A549 (cell line): ENCODE data around the gene P2RX6. TPM values are rescaled to one million over a fixed set of nuclear protein-coding genes. Genes with fewer than 3 reads are reported as not detected.

Experiments used
- ATAC-seq, 2 experiments: fragments of 200-7000 bp in 1 of 2; fragments of >200 bp in 1 of 2; cut with Nextera tagmentation in 1 of 2; cut with Tn5 transposase in 1 of 2; 3 replicates each; pipeline versions ENCODE4 v1.8.0 to v1.9.1; 2018 to 2020; ENCODE audit warnings: mild to moderate bottlenecking in 1 of 2, moderate library complexity in 1 of 2
- CTCF ChIA-PET: fragments of 300-600 bp; sonication (Branson Sonifier 250); formaldehyde crosslinking; extraction: SDS; loops from one replicate; lab custom pipeline; 2021; ENCODE audit warnings: antibody characterized with exemption, inconsistent platforms; lab: Yijun Ruan, JAX
- POLR2A ChIA-PET: fragments of 350-600 bp; formaldehyde crosslinking; extraction: SDS; loops from one replicate; lab custom pipeline; 2021; ENCODE audit warnings: antibody characterized with exemption, inconsistent platforms; lab: Yijun Ruan, JAX
- DNase-seq, 2 experiments: peaks; one replicate each; pipeline versions ENCODE4 v3.0.0 to v3.0.0-alpha.2; 2011 to 2016; ENCODE audit warnings: low read depth in 1 of 2, low spot score in 1 of 2
- FAIRE-seq: peaks from 2 replicates; lab custom pipeline; 2011; peaks lifted over from hg19 to GRCh38; lab: Jason Lieb, UNC
- H3K27ac ChIP-seq, 2 experiments: fragments of >200 bp; sonication (Bioruptor Twin); formaldehyde crosslinking; 3 replicates each; pipeline ENCODE4 v1.5.1; 2016 to 2017
- H3K4me1 ChIP-seq: fragments of >200 bp; sonication (Bioruptor Twin); formaldehyde crosslinking; 3 replicates; pipeline ENCODE4 v1.6.1; 2016
- H3K4me2 ChIP-seq: fragments of >200 bp; sonication (Bioruptor Twin); formaldehyde crosslinking; 3 replicates; pipeline ENCODE4 v1.6.1; 2016
- H3K4me3 ChIP-seq: fragments of >200 bp; sonication (Bioruptor Twin); formaldehyde crosslinking; 3 replicates; pipeline ENCODE4 v1.5.1; 2016
- H3K9me3 ChIP-seq: fragments of >200 bp; sonication (Bioruptor Twin); formaldehyde crosslinking; 3 replicates; pipeline ENCODE4 v1.6.1; 2016
- BHLHE40 ChIP-seq: IDR thresholded peaks from 2 replicates; pipeline ENCODE4 v1.6.1; 2012; ENCODE audit warnings: low read depth, low read length, inconsistent platforms
- CEBPB ChIP-seq, 2 experiments: fragments of >200 bp in 1 of 2; sonication (Bioruptor Twin) in 1 of 2; formaldehyde crosslinking in 1 of 2; IDR thresholded peaks; 2 replicates each; pipeline ENCODE4 v1.6.1; 2012 to 2016
- E2F6 ChIP-seq: IDR thresholded peaks from 2 replicates; pipeline ENCODE4 v1.6.1; 2012; ENCODE audit warnings: low read depth, borderline replicate concordance
- EHF ChIP-seq: fragments of 250-450 bp; sonication (Bioruptor Pico); IDR thresholded peaks from 2 replicates; pipeline ENCODE4 v1.5.0; 2020; ENCODE audit warnings: mild to moderate bottlenecking
- EHMT2 ChIP-seq: fragments of 200-600 bp; sonication (generic); IDR thresholded peaks from 2 replicates; pipeline ENCODE4 v1.6.1; 2016; ENCODE audit warnings: antibody characterized with exemption, low read depth, mild to moderate bottlenecking, moderate library complexity
- EP300 ChIP-seq, 2 experiments: fragments of >200 bp; sonication (Bioruptor Twin); formaldehyde crosslinking; IDR thresholded peaks; 2 replicates in 1 of 2; 3 replicates in 1 of 2; pipeline ENCODE4 v1.6.1; 2016 to 2017
- HEYL ChIP-seq: fragments of 250-450 bp; sonication (Bioruptor Pico); IDR thresholded peaks from 2 replicates; pipeline ENCODE4 v1.8.0; 2021; ENCODE audit warnings: mild to moderate bottlenecking, moderate library complexity
- HOXB13 ChIP-seq: fragments of 250-450 bp; sonication (Bioruptor Pico); IDR thresholded peaks from 2 replicates; pipeline ENCODE4 v1.5.0; 2020; ENCODE audit warnings: low read depth, mild to moderate bottlenecking, moderate library complexity
- JUN ChIP-seq, 2 experiments: fragments of >200 bp; sonication (Bioruptor Twin); formaldehyde crosslinking; IDR thresholded peaks; 2 replicates in 1 of 2; 3 replicates in 1 of 2; pipeline ENCODE4 v1.6.1; 2016 to 2017
- KDM5A ChIP-seq: fragments of 200-600 bp; sonication (generic); IDR thresholded peaks from 2 replicates; pipeline ENCODE4 v1.6.1; 2016; ENCODE audit warnings: antibody characterized with exemption, mild to moderate bottlenecking
- MAFK ChIP-seq: fragments of 450-650 bp; IDR thresholded peaks from 2 replicates; pipeline ENCODE4 v1.6.1; 2014; ENCODE audit not compliant: partially characterized antibody
- NFE2L2 ChIP-seq: fragments of 150-350 bp; conservative IDR thresholded peaks from 2 replicates; pipeline ENCODE4 v1.6.1; 2014; ENCODE audit warnings: low read length
- PHF8 ChIP-seq: fragments of 200-600 bp; sonication (generic); IDR thresholded peaks from 2 replicates; pipeline ENCODE4 v1.6.1; 2016; ENCODE audit warnings: low read depth, mild to moderate bottlenecking, antibody characterized with exemption, moderate library complexity, borderline replicate concordance
- POLR2A ChIP-seq: IDR thresholded peaks from 2 replicates; pipeline ENCODE4 v1.6.1; 2012; ENCODE audit warnings: mild to moderate bottlenecking, low read length
- RARB ChIP-seq: fragments of 250-450 bp; sonication (Bioruptor Pico); IDR thresholded peaks from 2 replicates; pipeline ENCODE4 v1.8.0; 2021; ENCODE audit warnings: mild to moderate bottlenecking, moderate library complexity
- REST ChIP-seq: fragments of 200-600 bp; sonication (generic); IDR thresholded peaks from 2 replicates; pipeline ENCODE4 v1.6.1; 2016; ENCODE audit warnings: antibody characterized with exemption, mild to moderate bottlenecking, moderate library complexity
- ZC3H11A ChIP-seq: fragments of 450-650 bp; IDR thresholded peaks from 2 replicates; pipeline ENCODE4 v1.6.1; 2014; ENCODE audit warnings: antibody characterized with exemption, mild to moderate bottlenecking
- ZNF302 ChIP-seq: fragments of 250-450 bp; sonication (Bioruptor Pico); IDR thresholded peaks from 2 replicates; pipeline ENCODE4 v1.9.0; 2021; ENCODE audit warnings: inconsistent platforms, mild to moderate bottlenecking, moderate library complexity
- WGBS: methylation state at CpG from one replicate; pipeline ENCODE4 v1.1.6; 2017; ENCODE audit errors: missing lambda C conversion rate; 5-methylcytosine and 5-hydroxymethylcytosine counted together
- polyA plus RNA-seq, 4 experiments: library from polyadenylated mRNA; depleted of rRNA in 3 of 4; stranded (reverse); fragments of >200 nt; fragmentation: RNase III in 1 of 4; extraction: RNeasy Plus Mini Kit Qiagen cat#74134 plus additional on column Dnase treatment in 1 of 4; gene quantifications; 2 replicates in 3 of 4; 3 replicates in 1 of 4; pipeline ENCODE4 v1.2.3, GENCODE V29; 2011 to 2017
- TF ChIP-seq, protein P1 (sequence below): fragments of 250-450 bp; sonication (Bioruptor Pico); IDR thresholded peaks from 2 replicates; pipeline ENCODE4 v1.5.0; 2021; ENCODE audit warnings: mild to moderate bottlenecking, moderate library complexity, borderline replicate concordance
- TF ChIP-seq, protein P2 (sequence below): fragments of 150-350 bp; IDR thresholded peaks from 2 replicates; pipeline ENCODE4 v1.6.1; 2014; ENCODE audit warnings: low read depth, mild to moderate bottlenecking, low read length
- TF ChIP-seq, protein P3 (sequence below): fragments of >200 bp; sonication (Bioruptor Twin); formaldehyde crosslinking; IDR thresholded peaks from 3 replicates; pipeline ENCODE4 v1.6.1; 2016
- TF ChIP-seq, protein P4 (sequence below): fragments of >200 bp; sonication (Bioruptor Twin); formaldehyde crosslinking; IDR thresholded peaks from 2 replicates; pipeline ENCODE4 v1.6.1; 2016

P2RX6 gene
- polyA plus RNA-seq, 2 of the 4 experiments (the other 2 are of a cell fraction): 0.67 to 0.92 TPM

DNA sequence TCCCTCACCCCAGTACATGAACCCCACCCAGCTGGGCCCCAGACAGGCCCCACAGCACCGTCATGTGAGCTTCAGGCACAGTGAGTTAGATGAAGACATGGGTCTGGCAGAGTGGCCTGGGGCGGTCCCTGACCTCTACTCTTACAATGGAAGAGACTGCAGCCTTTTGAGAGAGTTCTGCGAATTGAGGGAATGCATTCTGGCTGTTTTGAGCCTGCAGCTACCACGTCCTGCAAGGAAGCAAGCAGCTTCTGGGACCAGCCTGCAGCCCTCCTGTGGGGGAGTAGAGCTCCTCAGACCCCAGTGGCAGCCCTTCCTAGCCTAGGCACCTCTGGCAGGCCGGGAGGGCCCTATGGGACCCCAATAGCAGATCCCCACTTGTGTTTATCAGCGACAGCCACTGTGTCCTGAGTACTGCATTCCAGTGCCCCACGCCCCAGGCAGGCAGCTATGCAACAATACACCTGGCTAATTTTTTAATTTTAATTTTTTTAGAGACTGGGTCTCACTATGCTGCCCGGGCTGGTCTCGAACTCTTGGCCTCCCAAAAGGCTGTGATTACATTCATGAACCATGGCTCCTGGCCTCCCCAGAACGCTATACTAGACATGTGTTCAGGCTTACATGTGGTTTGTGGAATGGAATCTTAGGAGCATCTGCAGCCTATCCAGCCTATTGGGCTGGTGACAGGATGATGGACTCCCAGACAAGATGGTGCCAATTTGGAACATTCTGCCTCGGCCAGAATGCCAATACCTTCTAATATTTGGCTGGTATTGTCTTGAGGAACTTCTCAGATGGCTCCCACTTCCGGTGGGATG, 18.1 kb downstream of the P2RX6 start (continued):
- TF ChIP-seq EP300 (IDR thresholded peaks at IDR 0.05): no peak
- no peak for TF ChIP-seq JUN (IDR thresholded peaks at IDR 0.05)
- TF ChIP-seq CEBPB (IDR thresholded peaks at IDR 0.05): no peak

GRCh38 chr22:21033895-21034294, 18.9 kb downstream of the P2RX6 start:
- H3K27ac ChIP-seq: no peak overlapping the region
- FAIRE-seq: no peak
- no peak overlapping the region for H3K4me3 ChIP-seq
- peaks cover 17% of the 10 kb centered on the region for H3K4me1 ChIP-seq
- H3K9me3 ChIP-seq: no peaks in the 10 kb centered on the region
- ChIA-PET CTCF (interaction anchor here (1.7 kb wide), 1 partner anchor 69 kb away, joined by 5 read pairs; no protein-coding TSS in a partner anchor), POLR2A (interaction anchor here (0.6 kb wide), 1 partner anchor 124 kb away, joined by 5 read pairs; no protein-coding TSS in a partner anchor)
- WGBS: 75% methylated on average over 3 of the region's 3 CpGs
- no peak for ATAC-seq
- H3K4me2 ChIP-seq: no peak overlapping the region
- TF ChIP-seq ZNF302 (CRISPR knock-in tag) (no peak), EHMT2 (no peak), NFE2L2 (no peak), EHF (CRISPR knock-in tag) (no peak), MAFK (no peak), HEYL (CRISPR knock-in tag) (no peak), PHF8 (no peak), E2F6 (no peak), KDM5A (no peak)
- TF ChIP-seq, protein P1, sequence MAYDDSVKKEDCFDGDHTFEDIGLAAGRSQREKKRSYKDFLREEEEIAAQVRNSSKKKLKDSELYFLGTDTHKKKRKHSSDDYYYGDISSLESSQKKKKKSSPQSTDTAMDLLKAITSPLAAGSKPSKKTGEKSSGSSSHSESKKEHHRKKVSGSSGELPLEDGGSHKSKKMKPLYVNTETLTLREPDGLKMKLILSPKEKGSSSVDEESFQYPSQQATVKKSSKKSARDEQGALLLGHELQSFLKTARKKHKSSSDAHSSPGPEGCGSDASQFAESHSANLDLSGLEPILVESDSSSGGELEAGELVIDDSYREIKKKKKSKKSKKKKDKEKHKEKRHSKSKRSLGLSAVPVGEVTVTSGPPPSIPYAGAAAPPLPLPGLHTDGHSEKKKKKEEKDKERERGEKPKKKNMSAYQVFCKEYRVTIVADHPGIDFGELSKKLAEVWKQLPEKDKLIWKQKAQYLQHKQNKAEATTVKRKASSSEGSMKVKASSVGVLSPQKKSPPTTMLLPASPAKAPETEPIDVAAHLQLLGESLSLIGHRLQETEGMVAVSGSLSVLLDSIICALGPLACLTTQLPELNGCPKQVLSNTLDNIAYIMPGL (CRISPR knock-in tag): no peak
- TF ChIP-seq, protein P2, sequence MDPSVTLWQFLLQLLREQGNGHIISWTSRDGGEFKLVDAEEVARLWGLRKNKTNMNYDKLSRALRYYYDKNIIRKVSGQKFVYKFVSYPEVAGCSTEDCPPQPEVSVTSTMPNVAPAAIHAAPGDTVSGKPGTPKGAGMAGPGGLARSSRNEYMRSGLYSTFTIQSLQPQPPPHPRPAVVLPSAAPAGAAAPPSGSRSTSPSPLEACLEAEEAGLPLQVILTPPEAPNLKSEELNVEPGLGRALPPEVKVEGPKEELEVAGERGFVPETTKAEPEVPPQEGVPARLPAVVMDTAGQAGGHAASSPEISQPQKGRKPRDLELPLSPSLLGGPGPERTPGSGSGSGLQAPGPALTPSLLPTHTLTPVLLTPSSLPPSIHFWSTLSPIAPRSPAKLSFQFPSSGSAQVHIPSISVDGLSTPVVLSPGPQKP: no peak
- TF ChIP-seq, protein P3, sequence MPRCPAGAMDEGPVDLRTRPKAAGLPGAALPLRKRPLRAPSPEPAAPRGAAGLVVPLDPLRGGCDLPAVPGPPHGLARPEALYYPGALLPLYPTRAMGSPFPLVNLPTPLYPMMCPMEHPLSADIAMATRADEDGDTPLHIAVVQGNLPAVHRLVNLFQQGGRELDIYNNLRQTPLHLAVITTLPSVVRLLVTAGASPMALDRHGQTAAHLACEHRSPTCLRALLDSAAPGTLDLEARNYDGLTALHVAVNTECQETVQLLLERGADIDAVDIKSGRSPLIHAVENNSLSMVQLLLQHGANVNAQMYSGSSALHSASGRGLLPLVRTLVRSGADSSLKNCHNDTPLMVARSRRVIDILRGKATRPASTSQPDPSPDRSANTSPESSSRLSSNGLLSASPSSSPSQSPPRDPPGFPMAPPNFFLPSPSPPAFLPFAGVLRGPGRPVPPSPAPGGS: no peak
- DNase-seq: no peak

GRCh38 chr22:21034989-21035388, 20.0 kb downstream of the P2RX6 start:
- TF ChIP-seq HOXB13 (CRISPR knock-in tag) (no peak), POLR2A (no peak), BHLHE40 (no peak), HEYL (CRISPR knock-in tag) (no peak), RARB (CRISPR knock-in tag) (no peak), ZC3H11A (no peak), REST (no peak)
- TF ChIP-seq, protein P3: no peak
- TF ChIP-seq, protein P4, sequence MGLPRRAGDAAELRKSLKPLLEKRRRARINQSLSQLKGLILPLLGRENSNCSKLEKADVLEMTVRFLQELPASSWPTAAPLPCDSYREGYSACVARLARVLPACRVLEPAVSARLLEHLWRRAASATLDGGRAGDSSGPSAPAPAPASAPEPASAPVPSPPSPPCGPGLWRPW: no peak
- WGBS: 80% methylated on average over 3 of the region's 3 CpGs
- ChIA-PET CTCF (no interaction called here), POLR2A (no interaction called here)
- no peaks in the 10 kb centered on the region for H3K9me3 ChIP-seq
- FAIRE-seq (no peak), ATAC-seq (no peak), DNase-seq (no peak)
- no peak overlapping the region for H3K4me2 ChIP-seq
- no peak overlapping the region; a peak in 1 of 6 replicates for H3K27ac ChIP-seq
- H3K4me1 ChIP-seq: peaks cover 17% of the 10 kb centered on the region
- H3K4me3 ChIP-seq: no peak overlapping the region
